Hematopoietic multipotent progenitor cell treated with erythropoietin and hydrocortisone succinate and interleukin-3 and kit ligand, for 8 days (in vitro differentiated cells): ENCODE data around the gene CDRT15.
"Not testable (repeated sequence)": the region's sequence is repeated elsewhere in the genome, so short reads cannot be mapped to it uniquely, and the experiment has no call there.

Experiments used
- DNase-seq: peaks from one replicate; pipeline ENCODE4 v3.0.0-alpha.2; 2015

The CDRT15 gene

DNA sequence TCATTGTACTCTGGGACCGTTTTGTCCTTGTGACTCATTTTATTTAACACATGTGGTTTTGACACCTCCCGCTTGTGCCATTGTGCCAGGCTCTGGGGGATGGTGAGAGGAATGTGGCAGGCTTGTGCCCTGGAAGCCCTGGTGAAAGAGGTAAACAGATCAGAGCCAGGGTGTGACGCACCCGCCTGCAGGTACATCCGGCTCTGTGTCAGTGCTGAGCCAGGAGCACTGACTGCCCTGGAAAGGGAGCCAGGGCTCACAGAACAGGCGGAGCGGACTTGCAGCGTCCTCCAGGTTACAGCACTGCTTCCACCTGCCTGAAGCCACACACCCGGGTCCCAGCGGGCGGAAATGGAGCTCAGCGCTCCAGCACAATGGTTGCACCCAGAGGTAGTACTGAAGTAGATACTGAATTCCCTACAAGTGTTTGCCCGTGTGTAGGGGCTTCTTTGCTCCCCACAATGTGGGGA is 30.6 kb downstream of the CDRT15 start:
- DNase-seq, result peak; percentile 27

DNA sequence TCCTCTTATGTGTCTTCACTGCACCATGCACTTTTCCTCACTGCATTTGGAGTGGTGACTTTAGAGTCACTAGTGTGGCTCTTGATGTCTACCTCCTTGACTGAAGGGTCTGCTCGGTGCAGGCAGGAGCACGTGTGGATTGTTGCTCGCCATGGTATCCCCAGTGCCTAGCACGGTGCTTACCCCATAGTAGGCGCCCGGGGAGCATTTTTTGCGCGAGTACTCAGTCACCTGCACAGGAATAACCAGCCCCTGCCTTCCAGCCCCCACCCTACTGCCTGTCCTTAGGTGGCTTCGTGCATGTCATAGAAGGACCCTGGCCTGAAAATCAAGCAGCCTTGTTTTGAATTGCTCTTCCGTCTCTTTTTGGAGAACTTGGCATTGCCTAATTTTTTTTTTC is 31.3 kb downstream of the CDRT15 start:
- no peak for DNase-seq

DNA sequence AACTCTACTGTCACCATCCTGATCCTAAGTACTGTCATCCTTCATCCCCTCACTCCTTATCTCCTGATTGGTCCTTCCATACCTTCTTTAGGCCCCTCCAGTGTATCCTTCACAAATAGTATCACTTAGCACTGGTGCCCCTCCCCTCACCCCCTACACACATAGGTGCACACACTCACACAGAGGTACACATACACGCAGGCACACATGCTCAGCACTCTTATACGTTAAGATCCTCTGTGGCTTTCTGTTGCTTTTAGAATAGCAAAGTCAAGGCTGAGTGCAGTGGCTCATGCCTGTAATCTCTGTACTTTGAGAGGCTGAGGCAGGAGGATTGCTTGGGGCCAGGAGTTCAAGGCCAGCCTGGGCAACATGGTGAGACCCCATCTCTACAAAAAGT is 32.1 kb downstream of the CDRT15 start:
- DNase-seq, result no peak

DNA sequence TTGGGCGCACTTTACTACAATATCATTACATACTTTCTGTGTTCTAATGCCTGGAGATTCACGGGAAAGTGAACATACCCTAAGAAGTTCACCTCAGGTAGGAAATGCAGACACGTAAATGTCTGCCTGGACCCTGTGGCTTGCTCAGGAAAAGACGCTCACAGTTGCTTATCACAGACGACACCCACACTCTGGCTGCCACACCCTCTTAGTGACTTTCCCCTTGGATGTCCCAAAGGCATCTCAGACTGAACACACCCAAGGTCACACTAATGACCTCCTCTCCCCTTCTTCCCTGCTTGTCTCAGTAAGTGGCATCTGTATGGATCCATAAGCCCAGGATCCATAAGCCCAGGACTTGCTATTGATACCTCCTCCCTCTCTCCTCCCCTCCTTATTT is 32.6 kb downstream of the CDRT15 start:
- DNase-seq, result peak; percentile 71

DNA sequence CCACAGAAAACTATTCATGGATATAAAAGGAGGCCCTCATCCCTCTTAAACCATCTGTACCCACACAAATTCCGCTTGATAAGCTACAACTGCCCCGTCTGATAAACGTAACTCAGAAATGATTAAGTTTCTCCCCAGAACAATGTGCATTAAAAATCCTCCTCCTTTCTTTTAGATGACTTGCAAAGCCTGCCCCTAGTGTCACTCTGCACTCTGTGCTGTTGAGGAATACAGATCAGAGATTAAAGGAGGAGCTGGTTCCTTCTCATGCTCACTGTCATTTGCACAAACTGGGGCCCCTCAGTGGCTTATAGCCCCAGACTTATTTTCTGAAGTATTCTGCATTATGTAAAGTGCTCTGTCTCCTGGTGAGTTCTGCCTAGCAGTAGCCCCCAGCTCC is 33.3 kb downstream of the CDRT15 start:
- DNase-seq, result peak; percentile 80

DNA sequence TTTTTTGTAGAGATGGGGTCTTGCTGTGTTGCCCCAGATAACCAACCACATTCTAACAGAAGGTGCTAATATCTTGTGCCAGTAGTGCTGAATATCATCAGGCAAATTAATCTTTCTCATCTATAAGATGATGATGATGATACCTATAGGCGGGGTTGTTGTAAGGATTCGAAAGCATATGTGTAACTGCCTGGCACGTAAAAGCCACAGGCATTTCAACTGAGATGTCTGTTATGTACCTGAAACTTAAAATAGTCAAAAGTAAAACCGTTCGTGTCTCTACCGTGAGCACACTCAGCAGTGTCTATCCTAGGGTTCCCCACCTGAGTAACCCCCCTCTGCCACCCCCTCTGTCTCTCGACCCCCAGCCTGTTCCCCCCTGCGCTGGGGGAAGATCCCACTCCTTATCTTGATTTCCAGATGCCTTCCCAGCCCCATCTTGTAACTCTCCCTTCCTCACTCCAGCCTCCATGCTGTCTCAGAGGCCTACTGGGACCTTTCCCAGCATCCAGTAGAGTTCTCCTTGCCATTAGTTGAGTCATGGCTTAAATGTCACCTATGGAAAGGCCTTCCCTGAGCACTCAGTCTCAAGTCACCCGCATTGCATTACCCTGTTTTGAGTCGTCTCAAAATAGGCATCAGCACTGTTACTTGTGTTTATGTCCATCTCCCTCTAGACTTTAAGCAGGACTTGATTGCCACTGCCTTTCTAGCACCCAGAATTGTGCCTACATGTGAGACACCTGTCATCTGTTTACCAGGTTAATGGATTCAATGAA is 34.1 kb downstream of the CDRT15 start:
- DNase-seq, result no peak

DNA sequence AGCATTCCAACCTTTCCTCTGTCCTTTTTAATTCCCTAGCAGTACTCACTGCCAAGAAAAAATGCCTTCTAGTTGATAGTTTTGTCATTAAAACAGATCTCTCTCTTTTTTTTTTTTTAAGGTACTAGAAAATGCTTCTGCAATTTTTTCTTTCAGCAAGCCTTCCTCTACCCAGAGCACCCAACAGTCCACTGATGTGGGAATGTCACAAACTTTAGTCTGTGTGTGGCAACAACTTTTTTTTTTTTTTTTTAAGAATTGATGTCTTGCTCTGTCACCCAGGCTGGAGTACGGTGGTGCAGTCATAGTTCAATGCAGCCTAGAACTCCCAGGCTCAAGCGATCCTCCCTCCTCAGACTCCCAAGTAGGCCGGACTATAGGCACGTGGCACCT is 34.7 kb downstream of the CDRT15 start:
- no peak for DNase-seq

DNA sequence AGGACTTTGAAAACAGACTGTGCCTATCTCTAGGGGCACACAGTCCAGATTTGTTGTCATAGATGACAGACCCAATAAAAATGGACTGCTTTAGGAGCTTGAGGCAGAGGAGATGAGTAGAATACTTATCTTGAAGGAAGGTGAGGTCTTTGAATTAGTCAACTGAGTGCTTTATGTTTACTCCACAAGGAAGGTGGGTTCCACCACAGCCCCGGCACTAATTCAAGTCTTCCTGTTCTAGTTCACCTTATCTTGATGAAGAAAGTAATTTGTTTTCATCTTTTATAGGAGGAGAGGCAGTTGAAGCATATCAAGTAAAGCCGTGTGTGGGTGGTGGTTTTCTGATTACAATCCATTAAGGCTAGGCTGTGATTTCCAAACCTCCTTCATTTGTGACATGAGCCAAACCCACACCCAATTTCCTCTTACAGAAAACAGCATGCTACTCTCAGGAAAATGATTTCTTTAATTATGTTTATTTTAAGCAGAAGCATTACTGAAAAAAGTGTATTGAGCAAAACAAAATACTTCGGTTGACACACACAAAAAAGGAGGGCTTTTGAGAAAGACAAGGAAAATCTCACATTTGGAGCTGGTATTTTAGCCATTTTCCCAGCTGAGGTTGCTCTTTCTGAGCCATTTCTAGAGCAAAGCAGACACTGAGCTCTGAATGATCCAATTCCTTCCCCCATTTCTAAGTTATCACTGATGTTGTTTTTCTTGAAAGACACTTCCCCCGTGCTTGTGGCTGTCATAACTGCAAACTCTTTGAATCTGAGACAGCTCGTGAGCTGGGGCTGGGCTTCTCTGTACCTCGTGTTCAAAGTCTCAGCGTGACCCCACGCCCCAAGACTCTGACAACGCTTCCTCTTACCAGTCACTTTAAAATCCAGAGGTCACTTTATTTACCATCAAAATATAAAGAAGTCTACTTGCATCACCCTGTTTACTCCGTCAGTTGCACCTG is 35.4 kb downstream of the CDRT15 start:
- DNase-seq, result peak; percentile 29

DNA sequence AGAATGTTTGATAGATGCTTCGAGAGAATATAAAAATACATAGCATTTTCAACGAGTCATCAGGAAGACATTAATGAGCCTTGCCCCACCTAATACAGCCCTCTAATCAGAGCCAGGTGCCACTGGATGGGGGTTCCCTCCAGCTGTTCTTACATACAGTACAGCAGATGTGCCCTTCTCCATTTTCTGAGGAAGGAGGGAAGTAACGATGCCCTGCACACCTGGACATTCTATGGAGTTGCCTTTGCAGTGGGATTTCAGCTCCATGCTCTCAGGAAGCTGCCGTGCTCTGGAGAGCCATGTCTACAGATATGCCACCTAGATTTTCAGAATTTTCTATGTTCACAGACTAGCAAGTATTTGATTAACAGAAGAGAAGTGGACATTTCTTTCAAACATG is 36.3 kb downstream of the CDRT15 start:
- DNase-seq, result no peak

DNA sequence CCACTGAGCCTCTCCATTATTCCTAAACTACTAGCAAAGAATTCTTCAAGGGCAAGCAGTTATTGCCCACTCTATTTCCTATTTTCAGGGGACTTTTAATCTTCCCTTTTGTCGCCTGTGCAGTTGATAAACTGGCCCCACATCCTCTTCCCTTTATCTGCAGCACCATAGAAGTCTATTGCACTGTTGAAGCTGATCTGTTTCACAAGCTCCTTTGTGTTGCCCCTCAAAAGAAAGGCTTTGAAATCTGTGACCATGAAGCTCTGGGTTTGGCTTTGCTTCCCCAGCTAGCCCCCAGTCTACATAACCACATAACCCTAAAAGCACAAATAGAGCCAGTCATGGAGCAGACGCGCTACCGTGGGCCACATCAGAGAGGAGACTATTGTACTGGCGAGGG is 37.1 kb downstream of the CDRT15 start:
- DNase-seq, result no peak

DNA sequence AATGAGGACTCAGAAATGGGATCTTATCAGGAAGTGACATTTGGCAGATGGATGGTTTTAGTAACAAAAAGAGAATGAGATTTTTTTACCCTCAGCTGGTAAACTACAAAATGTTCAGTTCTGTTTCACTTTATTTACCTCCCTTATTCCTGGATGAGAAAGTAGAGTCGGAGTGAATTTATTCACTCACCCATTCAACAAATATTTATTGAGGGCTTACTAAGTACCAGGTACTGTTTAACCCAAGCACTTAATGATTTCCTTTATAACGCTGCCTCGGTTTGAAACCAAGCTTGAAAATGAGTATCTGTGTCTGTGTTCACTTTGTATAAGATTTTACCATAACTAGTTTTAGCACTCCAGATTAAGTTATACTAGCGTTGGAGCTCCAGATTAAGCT is 38.1 kb downstream of the CDRT15 start:
- no peak for DNase-seq

DNA sequence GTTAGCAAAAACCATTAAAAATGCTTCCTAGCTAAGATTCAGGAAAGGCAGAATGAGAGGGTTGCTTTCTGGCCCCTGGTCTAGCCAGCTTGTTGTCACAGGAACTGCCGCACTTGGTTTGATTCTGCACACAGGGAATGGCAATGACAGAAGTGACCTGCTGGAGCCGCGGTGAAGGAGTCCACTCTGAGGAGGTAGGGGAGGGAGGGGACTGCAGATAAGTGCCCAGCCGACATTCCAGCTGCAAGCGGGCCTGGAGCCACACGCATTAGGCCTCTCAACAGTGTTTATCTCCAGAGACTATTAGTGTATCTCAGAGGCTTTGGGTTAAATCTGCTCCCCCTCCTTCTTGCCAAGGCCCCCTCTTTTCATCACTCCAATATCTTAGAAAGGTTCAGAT is 38.6 kb downstream of the CDRT15 start:
- DNase-seq, result no peak

DNA sequence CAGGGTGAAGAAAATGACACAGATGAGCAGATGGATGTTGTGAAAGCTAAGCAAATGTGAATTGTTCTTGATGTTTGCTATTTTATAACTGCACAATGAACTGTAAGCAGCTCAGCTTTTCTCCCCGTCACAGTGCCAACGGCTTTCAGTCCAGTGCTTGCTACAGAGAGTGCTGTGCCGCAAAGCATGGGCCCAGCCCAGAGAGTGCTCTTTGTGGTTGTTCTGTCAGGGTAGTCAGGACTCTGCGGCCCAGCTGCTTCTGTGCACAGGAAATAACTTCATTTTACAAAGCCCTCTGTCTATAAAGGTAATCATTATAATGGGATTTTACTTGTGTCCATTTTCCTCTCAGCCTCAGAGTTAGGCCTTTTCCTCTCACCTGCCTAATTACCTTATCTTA is 39.1 kb downstream of the CDRT15 start:
- DNase-seq, result no peak

DNA sequence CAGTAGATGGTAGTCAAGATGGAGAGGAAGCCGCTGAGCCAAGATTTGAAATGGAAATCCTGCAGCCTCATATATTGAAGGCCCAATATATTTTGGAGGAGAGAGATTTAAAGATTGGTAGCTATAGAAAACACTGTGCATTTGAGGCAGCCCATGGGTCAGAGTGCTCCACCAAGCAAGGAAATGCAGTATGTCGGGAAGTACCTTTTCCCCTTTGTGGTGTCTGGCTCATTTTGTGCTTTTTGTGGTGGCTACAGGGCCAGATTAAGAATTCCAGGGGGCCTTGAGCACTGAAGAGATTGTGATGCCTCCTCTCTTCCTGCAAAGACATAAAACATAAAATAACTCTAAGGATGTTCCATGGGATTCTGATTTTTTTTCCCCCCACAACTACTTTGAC is 39.6 kb downstream of the CDRT15 start:
- DNase-seq, result no peak

DNA sequence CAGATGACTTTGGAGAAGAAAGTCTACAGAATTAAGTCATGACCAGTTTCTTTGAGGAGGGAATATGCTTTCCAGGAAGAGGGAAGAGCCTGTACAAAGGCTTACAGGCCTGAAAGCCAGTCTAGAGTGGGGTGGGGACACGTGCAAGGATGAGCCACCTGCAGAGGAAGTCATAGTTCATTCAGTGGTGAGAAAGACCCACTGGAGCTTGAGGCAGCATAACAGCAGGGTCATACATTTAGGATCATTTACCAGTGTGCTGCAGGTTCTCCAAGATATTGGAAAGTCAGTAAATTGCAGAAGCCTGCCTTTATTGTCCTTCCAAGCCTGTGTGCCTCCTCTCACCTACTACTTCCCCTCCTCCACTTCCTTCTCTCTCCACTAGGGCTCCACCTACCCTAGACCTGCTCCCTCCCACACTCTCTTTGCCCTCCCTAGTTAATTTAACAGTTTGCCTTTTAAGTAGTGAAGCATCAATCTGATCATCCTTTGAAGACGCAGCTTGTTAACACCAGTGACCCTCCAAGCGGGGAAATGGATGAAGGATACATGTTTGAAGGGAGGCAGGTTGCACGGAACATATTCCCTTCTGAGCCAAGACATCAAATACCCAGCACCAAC is 40.2 kb downstream of the CDRT15 start:
- no peak for DNase-seq

DNA sequence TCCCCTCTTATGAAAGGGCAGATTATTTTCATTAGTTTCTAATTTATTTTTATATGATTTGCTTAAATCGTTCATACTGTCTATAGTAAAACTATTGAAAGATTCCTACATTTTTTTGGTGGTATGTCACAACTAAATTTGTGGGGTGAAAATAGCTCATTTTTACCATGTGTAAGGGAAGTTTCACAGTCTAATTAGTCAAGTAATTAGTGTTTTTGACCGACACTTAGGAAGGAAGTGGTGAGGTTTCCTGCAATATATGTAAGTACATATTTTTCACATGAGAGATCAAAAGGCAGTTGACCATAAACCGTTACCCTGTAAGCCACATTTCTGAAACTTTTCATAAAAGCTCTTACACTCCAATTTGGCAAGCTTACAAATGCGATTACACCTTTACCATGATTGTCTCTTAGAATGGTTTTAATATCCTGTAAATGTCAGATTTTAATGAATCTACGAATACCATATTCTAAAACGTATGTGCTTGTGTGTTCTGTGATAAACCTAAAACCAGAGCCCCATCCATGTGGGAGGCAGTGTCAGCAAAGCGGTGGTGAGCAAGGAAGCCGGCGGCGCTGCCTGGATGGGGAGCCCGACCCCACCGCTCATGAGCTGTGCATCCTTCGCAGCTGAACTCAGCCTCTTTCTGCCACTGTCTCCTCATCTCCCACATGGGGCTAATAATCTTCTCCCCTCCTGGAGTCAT is 43.9 kb downstream of the CDRT15 start:
- DNase-seq, result not testable (repeated sequence)

DNA sequence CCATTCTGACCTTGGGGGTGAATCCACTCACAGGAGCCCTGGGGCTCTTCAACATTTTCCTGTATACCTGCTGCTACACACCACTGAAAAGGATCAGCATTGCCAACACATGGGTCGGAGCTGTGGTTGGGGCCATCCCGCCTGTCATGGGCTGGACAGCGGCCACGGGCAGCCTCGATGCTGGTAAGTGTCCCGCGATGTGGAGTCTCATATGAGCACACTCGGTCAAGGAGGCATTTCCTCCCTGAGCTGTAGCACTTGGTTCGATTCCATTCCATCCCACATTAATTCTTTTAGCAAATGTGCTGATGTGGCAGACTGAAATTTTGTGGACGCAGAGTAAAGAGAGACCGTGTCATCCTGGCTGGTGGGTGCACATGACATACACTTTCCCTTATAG is 44.6 kb downstream of the CDRT15 start:
- not testable (repeated sequence) for DNase-seq

DNA sequence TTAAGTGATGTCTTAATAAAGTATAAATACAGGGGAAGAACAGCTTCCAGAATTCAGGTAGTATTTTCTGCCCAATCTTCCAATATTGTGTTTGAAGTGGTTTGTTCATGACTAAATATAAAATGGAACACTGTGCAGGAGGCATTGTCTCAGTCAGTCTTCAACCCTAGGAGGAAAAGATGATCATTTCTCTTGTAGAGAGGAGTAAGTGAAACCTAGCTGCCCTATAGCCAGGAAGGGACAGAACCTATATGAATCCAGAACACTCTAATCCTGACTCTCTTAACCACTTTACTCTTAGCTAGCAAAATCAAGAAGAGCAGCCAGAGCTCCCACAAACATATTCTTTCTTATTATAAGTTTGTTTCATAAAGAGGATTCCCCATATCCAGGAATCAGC is 45.2 kb downstream of the CDRT15 start:
- DNase-seq, result not testable (repeated sequence)

DNA sequence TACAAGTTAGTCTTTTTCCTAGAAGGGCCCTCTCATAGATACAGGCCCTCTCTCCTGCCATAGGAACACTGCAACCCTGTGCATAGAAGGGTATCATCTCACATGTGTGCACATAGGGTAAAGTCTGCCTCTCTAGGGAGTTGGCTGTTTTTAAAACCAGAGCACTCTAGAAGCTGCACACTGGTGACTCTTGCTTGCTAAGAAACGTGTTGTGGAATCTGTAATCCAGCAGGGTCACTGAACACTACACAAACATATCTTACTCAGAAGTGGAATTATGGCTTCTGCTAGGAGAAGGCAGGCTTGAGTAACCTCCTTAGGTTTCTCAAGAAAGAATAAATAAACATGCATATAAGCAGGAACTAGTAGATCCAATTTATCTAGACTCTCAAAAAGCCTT is 45.9 kb downstream of the CDRT15 start:
- DNase-seq, result not testable (repeated sequence)

DNA sequence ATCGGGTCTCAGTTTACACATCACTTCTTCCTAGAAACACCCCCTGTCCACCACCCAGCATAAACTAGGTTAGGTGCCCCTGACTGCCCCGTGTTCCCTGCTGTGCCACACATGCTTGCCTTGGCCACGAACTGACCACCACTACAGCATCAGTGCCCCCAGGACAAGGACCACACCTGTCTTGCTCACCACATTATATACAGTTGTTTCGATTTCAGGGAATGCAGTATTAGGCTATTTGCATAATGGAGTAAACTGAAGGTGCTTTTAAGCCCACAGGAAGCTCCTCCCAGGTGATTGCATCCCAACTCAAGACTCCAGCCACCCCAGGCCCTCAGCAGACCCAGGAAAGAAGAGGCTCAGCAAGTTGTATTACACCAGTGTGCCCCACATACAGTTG is 50.2 kb downstream of the CDRT15 start:
- not testable (repeated sequence) for DNase-seq
